Thyroid gland (tissue), 4 donors: ENCODE measurements around the gene C1orf50.

ENCODE experiments used
- CTCF ChIP-seq, 6 experiments: fragments of 200-600 bp in 3 of 6; fragments of 450-650 bp in 3 of 6; sonication (generic) in 3 of 6; IDR thresholded peaks; one replicate each; pipeline ENCODE4 v1.5.1; 2016 to 2019; ENCODE audit warnings: antibody characterized with exemption in 6 of 6, mild to moderate bottlenecking in 2 of 6, inconsistent platforms in 1 of 6, moderate library complexity in 1 of 6
- POLR2A ChIP-seq, 2 donors: fragments of 450-650 bp; IDR thresholded peaks; one replicate each; pipeline ENCODE4 v1.6.1; 2017; ENCODE audit warnings: antibody characterized with exemption in 2 of 2, mild to moderate bottlenecking in 2 of 2, moderate library complexity in 1 of 2

GRCh38 chr1:42750041-42750440 is 17.0 kb upstream of the C1orf50 start:
- no peak for TF ChIP-seq CTCF (IDR thresholded peaks at IDR 0.05)
- TF ChIP-seq POLR2A (IDR thresholded peaks at IDR 0.05) = no peak
